ENCODE data around the gene LCAT.

The LCAT gene

GRCh38 chr16:67914758-67915495 is 29.0 kb downstream of the LCAT start:
- TF ChIP-seq POLR2A (IDR thresholded peaks at IDR 0.05; ENCODE audit: low read depth, low read length) (no peak), POLR2AphosphoS5 (IDR thresholded peaks at IDR 0.05; ENCODE audit: low read depth, low read length) (no peak), TAF1 (IDR thresholded peaks at IDR 0.05; ENCODE audit: borderline replicate concordance, low read depth, low read length) (no peak)
- DNase-seq (ENCODE audit: insufficient read length) (no peak), FAIRE-seq (no peak)

GRCh38 chr16:67910158-67910557 is 33.8 kb downstream of the LCAT start:
- FAIRE-seq (no peak), DNase-seq (ENCODE audit: insufficient read length) (no peak)
- TF ChIP-seq TAF1 (IDR thresholded peaks at IDR 0.05; ENCODE audit: borderline replicate concordance, low read depth, low read length) = no peak
- TF ChIP-seq POLR2A (IDR thresholded peaks at IDR 0.05; ENCODE audit: low read depth, low read length) = no peak
- no peak for TF ChIP-seq POLR2AphosphoS5 (IDR thresholded peaks at IDR 0.05; ENCODE audit: low read depth, low read length)

- TF ChIP-seq TAF1 (IDR thresholded peaks at IDR 0.05; ENCODE audit: borderline replicate concordance, low read depth, low read length) = no peak
- TF ChIP-seq POLR2A (IDR thresholded peaks at IDR 0.05; ENCODE audit: low read depth, low read length) = no peak
- TF ChIP-seq POLR2AphosphoS5 (IDR thresholded peaks at IDR 0.05; ENCODE audit: low read depth, low read length) = no peak
- FAIRE-seq = no peak
These were observed 34.7 kb downstream of the LCAT start for GRCh38 chr16:67909056-67909742.

GRCh38 chr16:67907397-67908180 is 36.3 kb downstream of the LCAT start:
- TF ChIP-seq TAF1 (IDR thresholded peaks at IDR 0.05; ENCODE audit: borderline replicate concordance, low read depth, low read length) (no peak), POLR2AphosphoS5 (IDR thresholded peaks at IDR 0.05; ENCODE audit: low read depth, low read length) (no peak), POLR2A (IDR thresholded peaks at IDR 0.05; ENCODE audit: low read depth, low read length) (no peak)
- DNase-seq (ENCODE audit: insufficient read length) (no peak), FAIRE-seq (no peak)

More at GRCh38 chr16:67909056-67909742, 34.7 kb downstream of the LCAT start:
- DNase-seq (ENCODE audit: insufficient read length) = no peak

GRCh38 chr16:67902831-67903230 is 41.1 kb downstream of the LCAT start:
- DNase-seq (ENCODE audit: insufficient read length) = no peak
- no peak for FAIRE-seq
- TF ChIP-seq POLR2AphosphoS5 (IDR thresholded peaks at IDR 0.05; ENCODE audit: low read depth, low read length) (no peak), TAF1 (IDR thresholded peaks at IDR 0.05; ENCODE audit: borderline replicate concordance, low read depth, low read length) (no peak), POLR2A (IDR thresholded peaks at IDR 0.05; ENCODE audit: low read depth, low read length) (no peak)

GRCh38 chr16:67901734-67902133 is 42.2 kb downstream of the LCAT start:
- TF ChIP-seq POLR2AphosphoS5 (IDR thresholded peaks at IDR 0.05; ENCODE audit: low read depth, low read length) = no peak
- no peak for TF ChIP-seq TAF1 (IDR thresholded peaks at IDR 0.05; ENCODE audit: borderline replicate concordance, low read depth, low read length)
- TF ChIP-seq POLR2A (IDR thresholded peaks at IDR 0.05; ENCODE audit: low read depth, low read length) = no peak
- DNase-seq (ENCODE audit: insufficient read length) (no peak), FAIRE-seq (no peak)

- FAIRE-seq (no peak), DNase-seq (ENCODE audit: insufficient read length) (no peak)
- TF ChIP-seq POLR2A (IDR thresholded peaks at IDR 0.05; ENCODE audit: low read depth, low read length) = no peak
- TF ChIP-seq POLR2AphosphoS5 (IDR thresholded peaks at IDR 0.05; ENCODE audit: low read depth, low read length) = no peak
- no peak for TF ChIP-seq TAF1 (IDR thresholded peaks at IDR 0.05; ENCODE audit: borderline replicate concordance, low read depth, low read length)
These were observed 46.7 kb downstream of the LCAT start for GRCh38 chr16:67897231-67897630.

- FAIRE-seq (no peak), DNase-seq (ENCODE audit: insufficient read length) (no peak)
- TF ChIP-seq POLR2A (IDR thresholded peaks at IDR 0.05; ENCODE audit: low read depth, low read length) (no peak), POLR2AphosphoS5 (IDR thresholded peaks at IDR 0.05; ENCODE audit: low read depth, low read length) (no peak), TAF1 (IDR thresholded peaks at IDR 0.05; ENCODE audit: borderline replicate concordance, low read depth, low read length) (no peak)
These were observed 50.0 kb downstream of the LCAT start for GRCh38 chr16:67893743-67894399.

GRCh38 chr16:67892899-67893742 is 50.8 kb downstream of the LCAT start, which contains the start of gene PSKH1:
Gene PSKH1, plus strand, starts transcription at chr16:67893254. Its CDS starts 15,496 bp downstream, at chr16:67908750.
- FAIRE-seq = peak; percentile 78
- DNase-seq (ENCODE audit: insufficient read length) = peak; percentile 99
- no peak; the same call in 1 of the 2 replicates for TF ChIP-seq TAF1 (IDR thresholded peaks at IDR 0.05; ENCODE audit: borderline replicate concordance, low read depth, low read length)
- TF ChIP-seq POLR2A (IDR thresholded peaks at IDR 0.05; ENCODE audit: low read depth, low read length) = peak; percentile 76; the same call in 1 of the 2 replicates
- TF ChIP-seq POLR2AphosphoS5 (IDR thresholded peaks at IDR 0.05; ENCODE audit: low read depth, low read length) = 0 out of 2 replicates have a peak, but pooled peaks have one; percentile 27

- FAIRE-seq (no peak), DNase-seq (ENCODE audit: insufficient read length) (no peak)
- no peak for TF ChIP-seq POLR2A (IDR thresholded peaks at IDR 0.05; ENCODE audit: low read depth, low read length)
- no peak for TF ChIP-seq POLR2AphosphoS5 (IDR thresholded peaks at IDR 0.05; ENCODE audit: low read depth, low read length)
- TF ChIP-seq TAF1 (IDR thresholded peaks at IDR 0.05; ENCODE audit: borderline replicate concordance, low read depth, low read length) = no peak
These were observed 51.5 kb downstream of the LCAT start for GRCh38 chr16:67892375-67892774.
